ENCODE data around the gene MYO1D. TPM values are rescaled to one million over a fixed set of nuclear protein-coding genes. Genes with fewer than 3 reads are reported as not detected.

The MYO1D gene
- polyA plus RNA-seq, 4 donors = 10.3 to 30.6 (median 27.6) TPM

- DNase-seq (ENCODE audit: low read depth in 4 of 4, low spot score in 3 of 4) = no peak
Measured at GRCh38 chr17:32861981-32862380, 14.9 kb downstream of the MYO1D start.

GRCh38 chr17:32859857-32860525, 16.9 kb downstream of the MYO1D start:
- no peak for DNase-seq (ENCODE audit: low read depth in 4 of 4, low spot score in 3 of 4)

DNA sequence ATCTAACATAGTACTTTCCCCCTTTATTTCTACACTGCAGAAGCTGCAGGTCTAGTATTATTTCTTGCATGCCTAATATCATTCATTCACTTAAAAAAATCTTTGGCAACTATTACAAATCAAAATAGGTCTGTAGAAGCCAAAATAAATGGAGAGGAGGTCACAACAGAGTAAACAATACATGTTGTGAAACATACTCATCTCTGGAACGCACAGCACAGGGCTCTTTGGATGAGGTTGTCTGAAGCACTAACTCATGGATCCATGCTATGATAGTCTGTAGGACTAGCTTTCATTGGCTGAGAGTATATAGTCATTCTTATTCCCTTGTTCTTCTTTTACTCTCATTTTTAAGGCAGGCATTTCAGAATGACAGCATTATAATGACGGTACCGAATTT, 21.3 kb downstream of the MYO1D start:
- DNase-seq (ENCODE audit: low read depth in 4 of 4, low spot score in 3 of 4) = no peak

GRCh38 chr17:32854832-32855389, 22.0 kb downstream of the MYO1D start:
- DNase-seq (ENCODE audit: low read depth in 4 of 4, low spot score in 3 of 4) = no peak

DNA sequence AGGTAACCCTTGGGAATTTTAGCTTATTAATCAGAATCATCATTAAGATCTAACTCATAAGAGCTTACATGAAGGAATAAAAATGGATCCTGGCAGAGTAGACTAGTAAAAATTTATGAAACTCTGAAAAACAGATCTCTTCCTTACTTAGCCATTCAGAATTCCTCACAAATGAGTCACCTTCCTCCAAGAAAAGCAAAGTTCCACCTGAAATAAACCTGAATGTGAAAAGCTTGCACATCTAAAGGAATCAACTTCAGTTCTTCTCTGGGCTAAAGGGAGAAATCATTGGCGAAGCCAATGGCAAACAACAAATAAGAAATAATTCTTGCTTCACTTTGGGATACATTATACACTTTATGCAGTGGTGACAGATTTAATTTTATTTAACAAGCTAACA, 22.7 kb downstream of the MYO1D start:
- DNase-seq (ENCODE audit: low read depth in 4 of 4, low spot score in 3 of 4) = no peak

- no peak for DNase-seq (ENCODE audit: low read depth in 4 of 4, low spot score in 3 of 4)
Measured at GRCh38 chr17:32852811-32853210, 24.1 kb downstream of the MYO1D start.

DNA sequence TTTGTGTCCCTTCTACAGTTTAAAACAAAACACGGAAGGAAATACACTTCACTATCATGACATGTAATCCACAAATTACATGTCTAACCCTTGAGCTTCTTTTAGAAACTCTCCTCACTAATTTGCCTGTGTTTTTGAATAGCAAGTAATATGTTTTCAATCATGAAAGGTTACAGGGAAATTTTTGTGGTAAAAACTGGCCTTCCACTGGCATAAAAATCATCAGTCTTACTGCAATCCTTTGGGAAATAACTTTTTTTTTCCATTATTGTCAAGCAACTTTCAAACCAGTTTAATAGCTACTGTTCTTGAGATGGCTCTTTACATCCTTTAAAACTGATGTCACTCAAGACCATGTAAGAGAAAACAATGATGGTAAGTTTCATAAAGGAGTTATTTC, 27.0 kb downstream of the MYO1D start:
- DNase-seq (ENCODE audit: low read depth in 4 of 4, low spot score in 3 of 4) = no peak

DNA sequence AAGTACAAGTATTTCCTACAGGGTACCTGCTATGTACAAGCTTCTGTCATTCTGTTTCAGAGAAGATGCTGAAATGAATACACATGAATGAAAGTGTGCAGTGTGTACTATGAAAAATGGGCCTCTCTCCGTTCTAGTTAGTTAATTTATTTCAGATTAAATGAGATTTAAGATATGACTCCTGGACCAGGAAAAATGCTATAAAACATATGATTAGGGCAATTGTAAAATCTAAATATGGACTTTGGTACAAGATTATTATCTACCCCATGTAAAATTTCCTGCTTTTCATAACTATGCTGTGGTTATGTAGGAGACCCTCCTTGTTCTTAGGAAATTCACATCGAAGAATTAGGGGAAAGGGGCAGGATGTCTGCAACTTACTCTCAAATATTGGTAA, 28.9 kb downstream of the MYO1D start:
- DNase-seq (ENCODE audit: low read depth in 4 of 4, low spot score in 3 of 4) = no peak

- no peak for DNase-seq (ENCODE audit: low read depth in 4 of 4, low spot score in 3 of 4)
Measured at GRCh38 chr17:32846143-32846542, 30.8 kb downstream of the MYO1D start.

DNA sequence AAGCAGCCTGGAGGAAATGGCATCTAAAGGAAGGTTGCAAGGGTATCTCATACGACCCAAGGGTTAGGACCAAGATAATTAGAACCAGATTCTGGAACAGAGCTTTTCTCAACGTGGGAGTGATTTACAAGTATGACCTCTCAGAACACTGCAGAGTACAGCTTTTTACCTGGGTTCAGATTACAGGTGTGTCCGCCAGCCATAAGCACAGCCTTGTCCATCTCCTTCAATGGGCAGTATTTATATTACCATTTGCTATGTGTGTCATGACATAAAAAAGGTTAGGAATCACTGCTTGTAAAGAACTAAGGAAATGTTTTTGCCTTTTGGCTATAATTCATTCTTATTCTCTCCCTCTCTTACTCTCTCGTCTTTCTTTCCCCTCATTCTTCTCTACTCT, 36.7 kb downstream of the MYO1D start:
- no peak for DNase-seq (ENCODE audit: low read depth in 4 of 4, low spot score in 3 of 4)

GRCh38 chr17:32836527-32836926, 40.4 kb downstream of the MYO1D start:
- no peak for DNase-seq (ENCODE audit: low read depth in 4 of 4, low spot score in 3 of 4)

DNA sequence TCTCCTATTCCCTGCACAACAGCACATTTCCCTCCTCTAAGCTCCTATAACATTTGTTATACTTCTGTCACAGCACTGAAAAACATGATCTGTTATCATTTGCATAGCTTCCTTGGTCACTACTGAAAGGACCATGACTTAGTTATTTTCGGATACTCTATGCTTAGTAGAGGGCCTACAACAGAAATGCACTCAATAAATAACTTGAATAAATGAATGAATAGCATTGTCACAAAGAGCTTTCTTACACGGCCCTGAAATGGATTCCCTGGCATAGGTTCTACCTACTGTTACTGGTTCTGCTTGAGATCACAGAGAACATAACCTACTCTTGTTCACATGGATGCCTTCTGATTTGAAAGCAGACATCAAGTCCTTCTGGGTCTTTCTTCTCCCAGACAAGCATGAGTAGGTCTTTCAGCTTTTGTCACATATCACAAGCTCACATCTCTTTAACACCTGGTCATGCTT, 41.6 kb downstream of the MYO1D start:
- no peak for DNase-seq (ENCODE audit: low read depth in 4 of 4, low spot score in 3 of 4)

GRCh38 chr17:32834104-32834503, 42.8 kb downstream of the MYO1D start:
- DNase-seq (ENCODE audit: low read depth in 4 of 4, low spot score in 3 of 4) = no peak

DNA sequence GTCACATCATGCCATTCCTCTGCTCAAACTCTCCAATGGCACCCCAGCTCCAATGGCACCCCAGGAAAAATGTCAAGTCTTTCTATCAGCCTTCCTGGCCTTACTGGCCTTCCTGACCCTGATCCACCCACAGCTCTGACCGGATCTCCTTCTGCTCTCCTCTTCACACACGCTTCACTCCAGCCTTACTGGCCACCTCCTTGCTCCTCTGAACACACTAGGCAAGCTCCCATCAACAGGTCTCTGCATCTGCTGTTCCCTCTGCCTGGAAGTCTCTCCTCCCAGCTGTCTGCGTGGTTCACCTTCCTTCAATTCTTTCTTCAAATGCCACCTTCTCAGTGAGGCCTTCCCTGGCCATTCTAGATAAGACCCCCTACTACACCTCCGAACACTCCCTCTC, 43.4 kb downstream of the MYO1D start:
- no peak for DNase-seq (ENCODE audit: low read depth in 4 of 4, low spot score in 3 of 4)

DNA sequence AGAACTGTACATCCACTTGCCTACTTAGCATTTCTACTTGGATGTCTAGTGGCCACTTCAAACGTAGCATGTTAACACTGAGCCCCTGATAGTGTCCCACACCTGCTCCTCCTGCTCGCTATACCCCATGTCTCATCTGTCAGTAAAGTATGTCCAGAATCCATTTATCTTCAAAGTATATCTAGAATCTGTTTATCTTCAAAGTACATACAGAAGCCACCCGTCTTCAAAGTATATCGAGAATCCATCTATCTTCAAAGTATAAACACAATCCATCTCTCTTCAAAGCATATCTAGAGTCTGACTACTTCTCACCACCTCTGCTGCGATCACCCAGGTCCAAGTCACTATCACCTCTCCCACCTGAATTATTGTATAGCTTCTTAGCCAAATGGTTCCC, 43.8 kb downstream of the MYO1D start:
- no peak for DNase-seq (ENCODE audit: low read depth in 4 of 4, low spot score in 3 of 4)

DNA sequence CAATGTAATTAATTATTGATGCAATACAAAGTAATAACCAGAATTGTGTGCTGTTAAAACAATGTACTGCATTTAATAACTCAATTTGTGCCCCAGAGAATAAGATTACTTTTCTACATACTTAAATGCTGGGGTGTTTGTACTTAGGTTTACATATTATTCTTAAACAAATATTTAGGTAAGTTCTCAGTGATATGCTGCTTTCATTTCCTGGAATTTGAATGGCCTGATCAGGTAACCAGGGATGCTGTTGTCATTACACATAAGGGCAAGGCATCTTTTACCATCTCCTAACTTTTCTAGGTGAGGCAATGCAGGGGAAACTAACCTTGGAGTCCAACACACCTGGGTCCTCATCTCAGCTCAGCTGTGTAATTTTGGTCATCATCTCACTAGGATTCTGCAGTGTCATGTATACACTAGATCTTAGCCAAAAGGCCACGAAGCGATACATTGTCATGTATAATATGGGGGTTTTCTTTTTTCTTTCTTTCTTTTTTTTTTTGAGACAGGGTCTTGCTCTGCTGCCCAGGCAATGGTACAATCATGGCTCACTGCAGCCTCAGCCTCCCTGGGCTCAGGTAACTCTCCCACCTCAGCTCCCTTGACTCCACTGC, 45.2 kb downstream of the MYO1D start:
- DNase-seq (ENCODE audit: low read depth in 4 of 4, low spot score in 3 of 4) = no peak

DNA sequence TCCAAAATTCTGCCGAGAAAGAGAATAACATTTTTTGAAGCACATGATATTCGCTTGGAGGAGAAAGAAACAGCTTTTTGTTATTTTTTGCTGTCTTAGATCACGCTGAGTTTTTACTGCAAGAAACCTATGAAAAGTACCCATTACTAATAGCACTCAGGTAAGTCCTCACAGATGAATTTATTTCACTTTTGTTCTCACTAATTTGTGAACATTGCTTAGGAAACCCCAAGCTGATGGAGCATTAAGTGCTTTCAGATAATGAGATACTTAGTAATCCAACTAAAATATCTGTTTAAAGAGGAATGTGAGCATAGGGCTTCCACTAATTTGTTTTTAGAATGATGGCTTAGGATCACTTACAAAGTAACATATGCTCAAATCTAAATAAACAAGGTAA, 45.7 kb downstream of the MYO1D start:
- DNase-seq (ENCODE audit: low read depth in 4 of 4, low spot score in 3 of 4) = no peak

GRCh38 chr17:32828822-32829221, 48.1 kb downstream of the MYO1D start:
- no peak for DNase-seq (ENCODE audit: low read depth in 4 of 4, low spot score in 3 of 4)

- DNase-seq (ENCODE audit: low read depth in 4 of 4, low spot score in 3 of 4) = no peak
Measured at GRCh38 chr17:32827227-32827626, 49.7 kb downstream of the MYO1D start.

GRCh38 chr17:32826076-32826475, 50.8 kb downstream of the MYO1D start:
- no peak for DNase-seq (ENCODE audit: low read depth in 4 of 4, low spot score in 3 of 4)

DNA sequence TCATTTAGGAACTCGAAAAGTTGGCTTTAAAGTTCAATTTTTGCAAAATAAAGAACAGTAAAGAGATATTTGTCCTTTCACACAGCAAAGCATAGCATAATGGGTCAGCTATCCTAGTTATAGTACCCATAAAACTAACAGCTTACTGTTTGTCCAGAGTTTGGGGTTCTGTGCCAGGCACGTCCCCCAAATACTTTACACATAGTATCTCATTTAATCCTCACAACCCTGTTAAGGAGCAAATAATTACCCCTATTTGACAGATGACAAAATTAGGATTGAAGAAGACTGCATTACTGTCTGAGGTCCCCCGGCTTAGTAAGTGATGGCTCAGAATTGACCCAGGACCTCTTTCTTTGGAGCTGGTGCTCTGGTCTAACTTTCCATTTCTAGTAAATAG, 52.6 kb downstream of the MYO1D start:
- DNase-seq (ENCODE audit: low read depth in 4 of 4, low spot score in 3 of 4) = no peak

- DNase-seq (ENCODE audit: low read depth in 4 of 4, low spot score in 3 of 4) = no peak
Measured at GRCh38 chr17:32822996-32823395, 53.9 kb downstream of the MYO1D start.

All from left renal pelvis (tissue), 4 donors.